HUES64 (cell line): ENCODE data around the gene XRCC6. TPM values are rescaled to one million over a fixed set of nuclear protein-coding genes. Genes with fewer than 3 reads are reported as not detected.
"Not testable (repeated sequence)": the region's sequence is repeated elsewhere in the genome, so short reads cannot be mapped to it uniquely, and the experiment has no call there.

Source experiments
- H3K27ac ChIP-seq: 2 replicates; pipeline ENCODE4 v1.7.0; 2013; ENCODE audit warnings: low read depth, low read length, inconsistent platforms
- H3K27me3 ChIP-seq: 2 replicates; pipeline ENCODE4 v1.6.1; 2013; ENCODE audit warnings: mild to moderate bottlenecking, low read length; ENCODE audit not compliant: insufficient read depth
- H3K36me3 ChIP-seq: 2 replicates; pipeline ENCODE4 v1.6.1; 2013; ENCODE audit warnings: mild to moderate bottlenecking, low read length; ENCODE audit not compliant: insufficient read depth
- H3K4me1 ChIP-seq: 2 replicates; pipeline ENCODE4 v1.6.1; 2013; ENCODE audit warnings: mild to moderate bottlenecking, low read length, moderate library complexity; ENCODE audit not compliant: insufficient read depth
- H3K4me3 ChIP-seq: 2 replicates; pipeline ENCODE4 v1.5.1; 2013; ENCODE audit warnings: mild to moderate bottlenecking, low read length, moderate library complexity
- H3K9ac ChIP-seq: 2 replicates; pipeline ENCODE4 v1.6.1; 2013; ENCODE audit warnings: mild to moderate bottlenecking, low read depth, low read length
- H3K9me3 ChIP-seq: 2 replicates; pipeline ENCODE4 v1.6.1; 2013; ENCODE audit warnings: low read depth, low read length; ENCODE audit not compliant: insufficient read depth
- WGBS: fragments of 150-250, 120-280 bp; methylation state at CpG from one replicate; pipeline ENCODE4 v1.1.7; 2013; ENCODE audit warnings: missing lambda C conversion rate; 5-methylcytosine and 5-hydroxymethylcytosine counted together
- polyA plus RNA-seq, 2 experiments: library from polyadenylated mRNA; stranded (reverse); fragments of 50-300 nt; gene quantifications; one replicate each; pipeline ENCODE4 v1.2.3, GENCODE V29; 2013

Gene XRCC6
- polyA plus RNA-seq (2013, experiment 1 of 2): 494 TPM
- polyA plus RNA-seq (2013, experiment 2 of 2): 469 TPM

GRCh38 chr22:41621099-41621910 is at the start of gene XRCC6:
XRCC6 (plus strand) TSS chr22:41621295; CDS start chr22:41622005, 710 bp downstream.
- no peaks in the 10 kb centered on the region for H3K27me3 ChIP-seq
- peaks cover 37% of the 10 kb centered on the region for H3K36me3 ChIP-seq
- peaks cover 7% of the 10 kb centered on the region; the same call in 1 of the 2 replicates for H3K4me1 ChIP-seq
- under 1% methylated on average over 70 of the region's 70 CpGs for WGBS
- H3K4me3 ChIP-seq: peak within 1 kb of the TSS; percentile 95
- H3K9ac ChIP-seq: peak within 1 kb of the TSS; percentile 98
- H3K27ac ChIP-seq: peak within 1 kb of the TSS; percentile 99
- no peaks in the 10 kb centered on the region for H3K9me3 ChIP-seq

GRCh38 chr22:41571786-41572185 is 49.3 kb upstream of the XRCC6 start:
- no peaks in the 10 kb centered on the region for H3K36me3 ChIP-seq
- H3K9me3 ChIP-seq: no peaks in the 10 kb centered on the region
- no peaks in the 10 kb centered on the region for H3K27me3 ChIP-seq
- no peak overlapping the region for H3K4me3 ChIP-seq
- H3K27ac ChIP-seq: no peak overlapping the region
- no peak overlapping the region for H3K9ac ChIP-seq
- 94% methylated on average over 14 of the region's 14 CpGs for WGBS
- H3K4me1 ChIP-seq: no peaks in the 10 kb centered on the region

DNA sequence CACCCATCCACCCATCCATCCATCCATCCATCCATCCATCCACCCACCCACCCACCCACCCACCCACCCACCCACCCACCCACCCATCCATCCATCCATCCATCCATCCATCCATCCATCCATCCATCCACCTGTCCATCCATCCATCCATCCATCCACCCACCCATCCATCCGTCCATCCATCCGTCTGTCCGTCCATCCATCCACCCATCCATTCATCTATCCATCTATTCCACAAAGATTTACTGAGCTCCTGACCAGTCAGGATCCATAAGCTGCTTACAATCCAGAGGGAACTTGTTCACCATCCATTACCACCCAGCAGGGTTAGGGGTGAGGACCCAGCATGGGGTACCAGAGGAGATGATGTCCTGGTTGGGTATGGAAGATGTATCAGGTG is 48.8 kb upstream of the XRCC6 start:
- WGBS: 92% methylated on average over 3 of the region's 3 CpGs
- not testable (repeated sequence) for H3K4me1 ChIP-seq, H3K9ac ChIP-seq, H3K27ac ChIP-seq, H3K9me3 ChIP-seq, H3K4me3 ChIP-seq, H3K36me3 ChIP-seq, H3K27me3 ChIP-seq

DNA sequence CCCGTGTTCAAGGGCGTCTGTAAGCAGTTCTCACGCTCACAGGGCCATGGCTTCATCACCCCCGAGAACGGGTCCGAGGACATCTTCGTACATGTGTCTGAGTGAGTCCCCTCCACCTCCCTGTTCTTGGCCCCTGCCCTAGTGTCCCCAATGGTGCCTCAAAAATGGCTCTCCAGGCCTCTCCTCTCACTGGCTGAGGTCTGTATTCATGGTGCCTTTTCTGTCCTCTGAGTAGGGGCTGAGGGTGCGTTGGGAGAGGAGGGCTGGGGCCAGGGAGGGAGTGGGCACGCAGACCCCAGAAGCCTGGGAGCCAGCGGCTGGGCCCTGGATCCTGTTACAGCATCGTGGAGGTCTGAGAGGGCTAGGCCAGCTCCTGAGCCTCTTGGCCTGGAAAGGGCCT is 47.4 kb upstream of the XRCC6 start:
- Histone ChIP-seq H3K9ac (no peak overlapping the region), H3K4me1 (no peaks in the 10 kb centered on the region)
- WGBS: 92% methylated on average over 11 of the region's 11 CpGs

GRCh38 chr22:41574847-41575381 is 46.2 kb upstream of the XRCC6 start:
- H3K4me1 ChIP-seq: no peaks in the 10 kb centered on the region
- no peaks in the 10 kb centered on the region for H3K36me3 ChIP-seq
- WGBS: 95% methylated on average over 26 of the region's 26 CpGs
- no peak overlapping the region for H3K9ac ChIP-seq
- H3K4me3 ChIP-seq: no peak overlapping the region
- H3K9me3 ChIP-seq: no peaks in the 10 kb centered on the region
- no peaks in the 10 kb centered on the region for H3K27me3 ChIP-seq
- H3K27ac ChIP-seq: no peak overlapping the region

More for the DNA sequence above, 47.4 kb upstream of the XRCC6 start:
- Histone ChIP-seq H3K4me3 (no peak overlapping the region), H3K9me3 (no peaks in the 10 kb centered on the region), H3K27me3 (no peaks in the 10 kb centered on the region), H3K27ac (no peak overlapping the region), H3K36me3 (no peaks in the 10 kb centered on the region)

- H3K4me1 ChIP-seq: no peaks in the 10 kb centered on the region
- H3K27ac ChIP-seq: no peak overlapping the region
- H3K4me3 ChIP-seq: no peak overlapping the region
- no peaks in the 10 kb centered on the region for H3K36me3 ChIP-seq
- WGBS: 94% methylated on average over 15 of the region's 15 CpGs
- H3K27me3 ChIP-seq: no peaks in the 10 kb centered on the region
- no peak overlapping the region for H3K9ac ChIP-seq
- H3K9me3 ChIP-seq: no peaks in the 10 kb centered on the region
Measured at GRCh38 chr22:41575533-41575932, 45.6 kb upstream of the XRCC6 start.

GRCh38 chr22:41576877-41577276 is 44.2 kb upstream of the XRCC6 start:
- no peak overlapping the region for H3K4me3 ChIP-seq
- no peaks in the 10 kb centered on the region for H3K36me3 ChIP-seq
- H3K9ac ChIP-seq: no peak overlapping the region
- no peak overlapping the region for H3K27ac ChIP-seq
- no peaks in the 10 kb centered on the region for H3K4me1 ChIP-seq
- H3K27me3 ChIP-seq: no peaks in the 10 kb centered on the region
- WGBS: 56% methylated on average over 9 of the region's 9 CpGs
- no peaks in the 10 kb centered on the region for H3K9me3 ChIP-seq

DNA sequence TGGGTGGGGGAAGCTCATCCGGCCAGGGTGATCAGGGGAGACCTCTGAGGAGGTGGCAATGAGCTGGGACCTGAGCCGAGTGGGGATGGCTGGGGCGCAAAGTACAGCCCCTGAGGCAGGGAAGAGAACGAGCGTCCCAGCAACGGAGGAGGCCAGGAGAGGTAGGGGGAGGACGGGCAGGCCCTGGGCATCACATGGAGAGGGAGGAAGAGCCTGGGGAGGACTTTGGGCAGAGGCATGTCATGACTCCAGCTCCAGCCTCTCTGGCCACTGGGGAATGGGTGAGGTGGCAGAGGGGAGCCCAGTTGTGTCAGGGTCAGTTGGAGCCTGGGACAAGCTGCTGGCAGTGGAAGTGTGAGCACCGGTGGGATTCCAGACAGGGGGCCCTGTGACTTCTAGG is 43.0 kb upstream of the XRCC6 start:
- Histone ChIP-seq H3K27me3 (no peaks in the 10 kb centered on the region), H3K9me3 (no peaks in the 10 kb centered on the region), H3K36me3 (no peaks in the 10 kb centered on the region), H3K4me3 (no peak overlapping the region), H3K27ac (no peak overlapping the region), H3K9ac (no peak overlapping the region), H3K4me1 (no peaks in the 10 kb centered on the region)
- WGBS: 91% methylated on average over 8 of the region's 8 CpGs

DNA sequence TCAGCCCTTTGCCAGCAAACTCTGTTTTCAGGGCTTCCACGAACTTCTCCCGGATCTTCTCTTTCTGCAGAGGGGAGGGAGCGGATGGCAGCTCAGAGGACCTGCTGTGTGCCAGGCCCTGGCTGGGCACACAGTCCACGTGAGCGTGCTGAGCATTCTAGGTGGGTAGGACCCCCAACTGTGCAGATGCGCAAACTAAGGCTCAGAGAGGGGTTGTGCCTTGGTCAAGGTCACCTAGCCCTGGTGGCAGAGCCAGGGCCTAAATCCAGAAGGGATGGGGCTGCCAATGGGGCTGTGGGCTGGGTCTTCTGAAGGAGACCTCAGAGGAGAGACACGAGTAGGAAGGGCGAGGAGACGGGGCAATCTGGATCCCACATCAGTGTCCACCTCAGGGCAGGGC is 42.3 kb upstream of the XRCC6 start:
- H3K4me1 ChIP-seq: no peaks in the 10 kb centered on the region
- no peak overlapping the region for H3K9ac ChIP-seq
- no peaks in the 10 kb centered on the region for H3K36me3 ChIP-seq
- H3K4me3 ChIP-seq: no peak overlapping the region
- WGBS: 89% methylated on average over 9 of the region's 9 CpGs
- H3K9me3 ChIP-seq: no peaks in the 10 kb centered on the region
- H3K27ac ChIP-seq: no peak overlapping the region
- no peaks in the 10 kb centered on the region for H3K27me3 ChIP-seq

DNA sequence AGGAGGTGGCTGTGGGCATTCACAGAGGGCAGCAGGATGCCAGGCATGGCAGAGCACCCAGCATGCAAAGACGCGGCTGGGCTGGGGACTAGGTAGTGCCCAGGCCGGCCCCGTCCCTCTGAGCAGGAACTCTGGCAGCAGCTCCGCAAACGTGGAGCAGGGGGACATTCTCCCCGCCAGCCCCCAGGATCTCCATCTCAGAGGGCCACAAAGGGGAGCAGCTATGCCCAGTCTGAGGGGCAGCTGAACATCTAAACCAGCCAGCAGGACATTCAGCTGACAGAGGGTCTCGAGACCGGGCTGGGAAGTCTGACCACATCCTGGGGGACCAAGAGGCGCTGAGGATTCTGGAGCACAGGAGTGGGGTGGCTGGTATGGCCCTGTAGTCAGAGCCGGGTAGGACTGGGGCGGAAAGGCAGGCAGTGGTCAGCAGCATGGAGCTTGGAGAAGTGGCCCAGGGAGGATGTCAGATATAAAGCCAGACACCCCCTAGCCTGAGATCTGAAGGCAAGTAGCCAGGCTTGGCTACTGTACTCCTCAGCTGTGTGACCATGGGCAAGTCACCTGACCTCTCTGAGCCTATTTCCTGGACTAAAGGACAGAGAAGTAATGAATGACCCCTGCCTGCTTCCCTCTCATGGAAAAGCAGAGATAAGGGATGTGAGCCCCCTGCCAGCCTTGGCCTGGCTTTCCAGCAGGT is 41.6 kb upstream of the XRCC6 start:
- WGBS: 93% methylated on average over 12 of the region's 12 CpGs
- Histone ChIP-seq H3K36me3 (no peaks in the 10 kb centered on the region), H3K4me3 (no peak overlapping the region), H3K27me3 (no peaks in the 10 kb centered on the region), H3K9me3 (no peaks in the 10 kb centered on the region), H3K27ac (no peak overlapping the region), H3K9ac (no peak overlapping the region), H3K4me1 (no peaks in the 10 kb centered on the region)

DNA sequence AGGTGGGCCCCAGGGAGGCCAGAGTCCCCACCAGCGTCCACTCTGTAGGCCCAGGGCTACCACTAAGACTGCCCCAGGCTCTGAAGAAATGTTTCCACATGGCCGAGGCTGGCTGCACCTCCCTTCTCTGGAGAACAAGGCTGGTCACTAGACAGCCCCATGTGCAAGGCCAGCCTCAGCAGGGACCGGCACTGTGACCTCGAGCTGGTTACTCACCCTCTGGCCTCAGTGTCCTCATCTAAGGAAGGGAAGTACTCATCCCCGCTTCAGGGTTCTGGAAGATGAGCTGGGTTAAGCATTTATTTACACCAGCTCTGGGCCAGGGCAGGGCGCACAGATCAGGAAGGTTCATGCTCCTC is 41.1 kb upstream of the XRCC6 start:
- WGBS: 90% methylated on average over 6 of the region's 6 CpGs
- Histone ChIP-seq H3K9ac (no peak overlapping the region), H3K4me3 (no peak overlapping the region), H3K27ac (no peak overlapping the region), H3K4me1 (no peaks in the 10 kb centered on the region), H3K36me3 (no peaks in the 10 kb centered on the region), H3K27me3 (no peaks in the 10 kb centered on the region), H3K9me3 (no peaks in the 10 kb centered on the region)
